D721Med (cell line): ENCODE measurements around the gene TRIM5.
"Not testable (repeated sequence)": the region's sequence is repeated elsewhere in the genome, so short reads cannot be mapped to it uniquely, and the experiment has no call there.

ENCODE experiments used
- DNase-seq: peaks from one replicate; pipeline ENCODE4 v3.0.0; 2011; ENCODE audit warnings: low spot score; ENCODE audit not compliant: insufficient read length
- FAIRE-seq: peaks from 2 replicates; lab custom pipeline; 2011; peaks lifted over from hg19 to GRCh38; lab: Jason Lieb, UNC
- CTCF ChIP-seq: IDR thresholded peaks from 2 replicates; pipeline ENCODE4 v1.5.1; 2012; ENCODE audit warnings: mild to moderate bottlenecking, control low read depth; ENCODE audit not compliant: insufficient read depth; ENCODE audit errors: missing control alignments

The TRIM5 gene

DNA sequence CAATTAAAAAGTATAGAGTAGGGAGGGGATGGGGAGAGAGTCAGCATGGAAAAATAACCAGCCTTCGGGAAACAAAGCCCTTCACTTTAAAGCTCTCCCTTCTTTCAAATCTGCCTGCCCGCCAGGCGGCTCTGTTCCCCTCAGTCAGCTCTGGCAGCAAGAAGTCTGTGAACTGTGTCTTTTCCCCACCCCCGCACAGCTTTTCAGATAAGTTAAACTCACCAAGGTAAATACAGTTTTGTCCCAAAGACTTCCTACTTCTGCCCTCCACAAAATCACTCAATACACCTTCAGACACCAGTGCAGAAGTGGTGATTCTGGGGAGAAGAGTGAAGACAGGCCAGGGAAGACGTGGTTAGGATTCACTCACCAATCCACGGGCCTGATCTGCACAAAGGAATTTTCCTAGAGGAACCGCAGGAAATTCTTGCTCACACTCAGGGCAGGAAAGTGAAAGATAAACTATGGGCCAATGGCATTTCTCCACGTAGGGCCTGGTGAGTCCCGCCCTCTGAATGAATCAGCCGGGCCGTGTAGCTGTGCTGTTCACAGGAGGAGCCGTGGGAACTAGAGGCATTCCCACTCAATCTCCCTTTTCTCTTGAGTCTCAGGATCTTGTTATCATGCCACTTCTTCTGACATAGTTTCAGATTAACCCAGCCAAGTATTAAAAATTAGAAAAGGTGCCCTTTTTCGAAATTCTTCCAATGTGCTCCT lies at the start of gene TRIM5:
TRIM5 (minus strand) TSS at position 429 of the 717 bp plus-strand sequence. CDS start 4,897 bp downstream, outside the sequence.
- FAIRE-seq (no peak), DNase-seq (no peak)
- TF ChIP-seq CTCF: peak; percentile 10

DNA sequence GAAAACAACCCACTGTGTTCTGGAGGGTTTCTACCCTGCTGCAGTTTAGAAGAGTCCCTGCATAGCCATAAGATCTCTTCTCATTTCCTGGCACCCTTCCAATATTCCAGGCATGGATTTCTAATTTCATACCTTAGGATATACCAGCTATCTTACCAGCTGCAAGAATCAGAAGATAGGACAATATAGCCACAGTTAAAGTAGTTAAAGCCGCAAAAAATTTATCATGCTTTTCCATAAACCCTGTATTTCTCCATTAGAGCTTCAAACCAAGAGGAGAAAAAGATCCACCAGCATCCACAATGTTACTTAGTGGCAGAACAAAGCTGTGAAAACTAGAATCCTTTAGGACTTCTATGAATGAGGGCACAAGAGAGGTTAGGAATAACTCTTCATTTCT lies 42.8 kb upstream of the TRIM5 start:
- DNase-seq (no peak), FAIRE-seq (no peak)
- no peak for TF ChIP-seq CTCF

DNA sequence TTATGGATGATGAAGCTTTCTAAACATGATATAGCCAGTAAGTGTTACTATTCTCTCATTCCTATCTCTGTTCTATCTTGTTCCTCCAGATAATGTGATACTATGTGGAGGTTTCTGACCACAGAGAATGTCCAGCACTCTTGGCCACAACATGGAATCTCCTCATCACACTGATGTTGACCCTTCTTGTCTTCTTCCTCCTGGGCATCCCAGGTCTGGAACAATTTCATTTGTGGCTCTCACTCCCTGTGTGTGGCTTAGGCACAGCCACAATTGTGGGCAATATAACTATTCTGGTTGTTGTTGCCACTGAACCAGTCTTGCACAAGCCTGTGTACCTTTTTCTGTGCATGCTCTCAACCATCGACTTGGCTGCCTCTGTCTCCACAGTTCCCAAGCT lies 41.5 kb upstream of the TRIM5 start:
- DNase-seq (no peak), FAIRE-seq (no peak)
- TF ChIP-seq CTCF: no peak

- TF ChIP-seq CTCF: no peak
- no peak for FAIRE-seq
- no peak for DNase-seq
Observed at GRCh38 chr11:5722622-5723021, 37.7 kb upstream of the TRIM5 start.

DNA sequence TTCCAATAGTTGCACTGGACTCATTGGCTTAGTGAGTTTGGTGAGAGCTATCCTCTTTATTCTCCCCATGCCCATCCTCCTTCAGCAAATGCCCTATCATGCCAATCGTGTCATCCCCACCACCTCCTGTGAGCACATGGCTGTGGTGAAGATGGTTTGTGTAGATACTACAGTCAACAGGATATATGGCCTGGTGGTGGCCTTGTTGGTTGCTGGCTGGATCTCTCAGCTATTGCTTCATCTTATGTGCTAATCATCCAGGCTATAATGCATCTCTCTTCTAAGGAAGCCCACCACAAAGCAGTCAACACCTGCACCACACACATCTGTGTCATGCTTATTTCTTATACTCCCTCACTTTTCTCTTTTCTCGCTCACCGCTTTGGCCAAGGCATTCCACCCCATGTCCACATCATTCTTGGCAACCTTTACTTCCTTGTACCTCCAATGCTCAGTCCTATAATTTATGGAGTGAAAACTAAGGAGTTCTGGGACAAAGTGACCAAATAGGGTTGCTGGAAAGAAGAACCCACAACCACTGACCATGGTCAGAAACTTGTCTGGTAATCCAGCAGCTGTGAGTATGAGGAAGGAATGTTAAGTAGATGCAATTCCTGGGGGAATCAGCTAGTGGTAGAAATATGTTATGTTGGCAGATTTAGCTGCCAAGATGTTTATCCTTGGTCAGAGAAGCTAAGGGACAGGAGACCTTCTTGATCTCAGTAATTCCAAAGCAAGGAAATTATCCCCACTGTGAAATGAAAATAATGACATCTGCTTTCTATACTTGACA lies 35.0 kb upstream of the TRIM5 start:
- FAIRE-seq (no peak), DNase-seq (no peak)
- TF ChIP-seq CTCF: no peak

DNA sequence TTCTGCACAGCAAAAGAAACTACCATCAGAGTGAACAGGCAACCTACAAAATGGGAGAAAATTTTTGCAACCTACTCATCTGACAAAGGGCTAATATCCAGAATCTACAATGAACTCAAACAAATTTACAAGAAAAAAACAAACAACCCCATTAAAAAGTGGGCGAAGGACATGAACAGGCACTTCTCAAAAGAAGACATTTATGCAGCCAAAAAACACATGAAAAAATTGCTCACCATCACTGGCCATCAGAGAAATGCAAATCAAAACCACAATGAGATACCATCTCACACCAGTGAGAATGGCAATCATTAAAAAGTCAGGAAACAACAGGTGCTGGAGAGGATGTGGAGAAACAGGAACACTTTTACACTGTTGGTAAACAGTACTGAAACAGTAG lies 31.6 kb upstream of the TRIM5 start:
- FAIRE-seq, DNase-seq: not testable (repeated sequence)

GRCh38 chr11:5713695-5714094 lies 28.8 kb upstream of the TRIM5 start:
- DNase-seq (no peak), FAIRE-seq (no peak)
- no peak for TF ChIP-seq CTCF
